K562 (cell line): ENCODE results near the gene NAPEPLD. TPM values are rescaled to one million over a fixed set of nuclear protein-coding genes. Genes with fewer than 3 reads are reported as not detected.

ENCODE experiments used
- ATAC-seq: fragments of 200-7000 bp; cut with Tn5 transposase; 3 replicates; pipeline ENCODE4 v1.9.1; 2020; ENCODE audit warnings: moderate library complexity
- BruUV-seq: library from RNA; stranded (reverse); fragments of 400-500 nt; replicated peaks from 2 replicates; lab custom pipeline; 2021; lab: Mats Ljungman, UMichigan
- CTCF ChIA-PET: fragments of 300-600 bp; formaldehyde crosslinking; extraction: SDS; loops from one replicate; lab custom pipeline; 2021; ENCODE audit warnings: low intra/inter-chr PET ratio; lab: Yijun Ruan, JAX
- POLR2A ChIA-PET: fragments of 300-600, 350-650 bp; sonication (Branson Sonifier 250); formaldehyde crosslinking; extraction: SDS; loops from one replicate; lab custom pipeline; 2021; ENCODE audit warnings: antibody characterized with exemption, inconsistent platforms; lab: Yijun Ruan, JAX
- DNase-seq, 4 experiments: peaks; one replicate each; pipeline versions ENCODE4 v3.0.0 to v3.0.0-alpha.2; 2011 to 2018; ENCODE audit warnings: low spot score in 3 of 4, mixed read lengths in 3 of 4; ENCODE audit errors: extremely low read depth in 1 of 4
- FAIRE-seq: peaks from 2 replicates; lab custom pipeline; 2011; peaks lifted over from hg19 to GRCh38; lab: Jason Lieb, UNC
- H2AFZ ChIP-seq: 2 replicates; pipeline ENCODE4 v1.6.0; 2011; ENCODE audit warnings: low read depth, low read length, control low read depth, inconsistent platforms
- H3K27ac ChIP-seq: fragments of 200-600 bp; 3 replicates; pipeline ENCODE4 v1.8.0; 2011; ENCODE audit warnings: low read depth, mild to moderate bottlenecking, control low read depth, inconsistent platforms, low read length, moderate library complexity, mixed read lengths; ENCODE audit errors: extremely low read depth
- H3K27me3 ChIP-seq, 2 experiments: fragments of 300-600 bp in 1 of 2; 2 replicates in 1 of 2; 3 replicates in 1 of 2; pipeline versions ENCODE4 v1.6.0 to v1.8.0; 2011; ENCODE audit warnings: inconsistent platforms in 2 of 2, low read length in 2 of 2, mild to moderate bottlenecking in 1 of 2, mixed read lengths in 1 of 2, moderate library complexity in 1 of 2; ENCODE audit not compliant: control insufficient read depth in 2 of 2, insufficient read depth in 2 of 2
- H3K36me3 ChIP-seq: fragments of 300-600 bp; 3 replicates; pipeline ENCODE4 v1.8.0; 2011; ENCODE audit warnings: mild to moderate bottlenecking, low read length, inconsistent platforms; ENCODE audit not compliant: control insufficient read depth, insufficient read depth
- H3K4me1 ChIP-seq, 2 experiments: fragments of 200-600 bp in 1 of 2; replicated peaks in 1 of 2; 2 replicates in 1 of 2; 3 replicates in 1 of 2; pipeline versions ENCODE4 v1.5.1 to v1.8.0; 2011; ENCODE audit warnings: inconsistent platforms in 2 of 2, low read length in 2 of 2, mild to moderate bottlenecking in 1 of 2, mixed read lengths in 1 of 2, moderate library complexity in 1 of 2; ENCODE audit not compliant: control insufficient read depth in 2 of 2, insufficient read depth in 2 of 2
- H3K4me2 ChIP-seq: 2 replicates; pipeline ENCODE4 v1.6.1; 2011; ENCODE audit warnings: low read length, control low read depth, inconsistent platforms, mixed read lengths; ENCODE audit not compliant: insufficient read depth
- H3K4me3 ChIP-seq: fragments of 200-600 bp; sonication (generic), shearing (Covaris generic); 2 replicates; pipeline ENCODE4 v1.5.1; 2016; ENCODE audit warnings: control low read depth, inconsistent platforms
- H3K79me2 ChIP-seq: fragments of 200-600 bp; 3 replicates; pipeline ENCODE4 v1.8.0; 2011; ENCODE audit warnings: low read length, inconsistent platforms; ENCODE audit not compliant: control insufficient read depth, insufficient read depth
- H3K9ac ChIP-seq, 2 experiments: 2 replicates each; pipeline versions ENCODE4 v1.6.0 to v1.6.1; 2011; ENCODE audit warnings: low read depth in 2 of 2, low read length in 2 of 2, control low read depth in 1 of 2, inconsistent platforms in 1 of 2, mild to moderate bottlenecking in 1 of 2, mixed read lengths in 1 of 2; ENCODE audit not compliant: insufficient read depth in 1 of 2
- H3K9me1 ChIP-seq: one replicate; pipeline ENCODE4 v1.6.0; 2011; ENCODE audit warnings: inconsistent platforms, mild to moderate bottlenecking, low read length, moderate library complexity; ENCODE audit not compliant: control insufficient read depth, insufficient read depth
- H3K9me3 ChIP-seq: replicated peaks from 2 replicates; pipeline ENCODE4 v1.5.1; 2011; ENCODE audit warnings: low read depth, low read length, inconsistent platforms; ENCODE audit not compliant: control insufficient read depth, insufficient read depth
- H4K20me1 ChIP-seq: replicated peaks from 2 replicates; pipeline ENCODE4 v1.6.1; 2011; ENCODE audit warnings: low read length, inconsistent platforms, mixed read lengths; ENCODE audit not compliant: control insufficient read depth, insufficient read depth
- C11orf30 ChIP-seq: fragments of 450-650 bp; IDR thresholded peaks from 2 replicates; pipeline ENCODE4 v1.6.1; 2016; ENCODE audit warnings: low read depth, mild to moderate bottlenecking
- FOXP1 ChIP-seq: sonication (generic); formaldehyde crosslinking; IDR thresholded peaks from 2 replicates; pipeline ENCODE4 v1.8.0; 2022; ENCODE audit warnings: mild to moderate bottlenecking, missing genetic modification reagents
- GTF2F1 ChIP-seq: IDR thresholded peaks from 2 replicates; pipeline ENCODE4 v1.6.1; 2011; ENCODE audit warnings: low read depth, low read length, improper control_type of control experiment
- JUNB ChIP-seq: fragments of 450-650 bp; formaldehyde crosslinking; conservative IDR thresholded peaks from 2 replicates; pipeline ENCODE4 v1.4.0; 2020; ENCODE audit warnings: mild to moderate bottlenecking
- NFE2L1 ChIP-seq: fragments of 450-650 bp; IDR thresholded peaks from 2 replicates; pipeline ENCODE4 v1.6.1; 2016; ENCODE audit warnings: missing genetic modification characterization, low read depth, mild to moderate bottlenecking, missing compliant biosample characterization, moderate library complexity, borderline replicate concordance
- POLR2B ChIP-seq: fragments of 450-650 bp; IDR thresholded peaks from 2 replicates; pipeline ENCODE4 v1.6.1; 2018; ENCODE audit warnings: low read depth; ENCODE audit not compliant: partially characterized antibody
- POLR2G ChIP-seq: fragments of 200-400 bp; formaldehyde crosslinking; IDR thresholded peaks from 2 replicates; pipeline ENCODE4 v1.6.1; 2017; ENCODE audit warnings: low read depth, mild to moderate bottlenecking, antibody characterized with exemption, low read length, moderate library complexity
- SMARCE1 ChIP-seq: fragments of 450-650 bp; IDR thresholded peaks from 2 replicates; pipeline ENCODE4 v1.7.1; 2016; ENCODE audit warnings: mild to moderate bottlenecking
- SRSF9 ChIP-seq: fragments of 200-400 bp; formaldehyde crosslinking; IDR thresholded peaks from 2 replicates; pipeline ENCODE4 v1.6.1; 2017; ENCODE audit warnings: low read depth, low read length, borderline replicate concordance
- TRIM28 ChIP-seq: fragments of 450-650 bp; IDR thresholded peaks from 2 replicates; pipeline ENCODE4 v1.6.1; 2017
- ZKSCAN3 ChIP-seq: fragments of 250-450 bp; sonication (Bioruptor Pico); IDR thresholded peaks from 2 replicates; pipeline ENCODE4 v1.4.0; 2020
- ZNF121 ChIP-seq: sonication (generic); formaldehyde crosslinking; conservative IDR thresholded peaks from 2 replicates; pipeline ENCODE4 v1.8.0; 2022; ENCODE audit warnings: missing genetic modification reagents
- ZNF282 ChIP-seq: sonication (generic); formaldehyde crosslinking; IDR thresholded peaks from 2 replicates; pipeline ENCODE4 v1.8.1; 2023; ENCODE audit warnings: missing genetic modification reagents
- WGBS: fragments of 100-300 bp; shearing (Covaris generic); methylation state at CpG from one replicate; pipeline ENCODE4 v1.1.6; 2016; ENCODE audit warnings: low coverage, mixed read lengths; ENCODE audit not compliant: insufficient coverage; ENCODE audit errors: missing lambda C conversion rate; 5-methylcytosine and 5-hydroxymethylcytosine counted together
- in situ Hi-C: fragments of 300-500 bp; cut with MboI; formaldehyde crosslinking; loops from 4 replicates; pipeline ENCODE4 v1.15.0; 2018; ENCODE audit warnings: inconsistent platforms, mixed read lengths
- intact Hi-C: fragments of 100-400 bp; cut with micrococcal nuclease; formaldehyde crosslinking; loops from 2 replicates; pipeline ENCODE4 v1.14.2; 2022
- polyA plus RNA-seq, 8 experiments: library from polyadenylated mRNA; depleted of rRNA in 4 of 8; stranded (reverse) in 5 of 8; unstranded in 3 of 8; fragments of >200 nt; fragmentation: Nextera tagmentation in 2 of 8; fragmentation: Illumina TruSeq in 1 of 8; extraction: Ambion mirVana in 2 of 8; extraction: Trizol in 1 of 8; gene quantifications; 2 replicates each; pipeline versions ENCODE4 v1.2.1 to v1.2.3, GENCODE V29; 2011 to 2014; ENCODE audit warnings: inconsistent platforms in 1 of 8, missing spikeins in 1 of 8
- total RNA-seq, 7 experiments: library from RNA; depleted of rRNA in 6 of 7; stranded (reverse); fragments of >200 nt in 6 of 7; fragmentation: Illumina TruSeq in 2 of 7; extraction: Trizol in 2 of 7; gene quantifications; 2 replicates each; pipeline versions ENCODE4 v1.2.1 to v1.2.3, GENCODE V29; 2011 to 2021; ENCODE audit warnings: low replicate concordance in 1 of 7
- TF ChIP-seq, protein P1 (sequence below): IDR thresholded peaks from 3 replicates; pipeline ENCODE4 v1.6.1; 2011; ENCODE audit warnings: borderline replicate concordance, mild to moderate bottlenecking, moderate library complexity; ENCODE audit not compliant: insufficient read length; ENCODE audit errors: extremely low read depth

NAPEPLD gene
- total and polyA plus RNA-seq, 9 of the 15 experiments (the other 6 are each of a cell fraction or from before 2014, with no cell fraction given), result 3.2 to 11.0 (median 7.5) TPM

- Histone ChIP-seq H3K4me3 (no peak overlapping the region), H4K20me1 (no peaks in the 10 kb centered on the region), H3K9me1 (no peaks in the 10 kb centered on the region), H3K4me1 (no peaks in the 10 kb centered on the region; a peak in 1 of 5 replicates), H3K79me2 (no peaks in the 10 kb centered on the region), H3K36me3 (peaks cover 27% of the 10 kb centered on the region; the same call in 2 of the 3 replicates), H3K27me3 (no peaks in the 10 kb centered on the region), H3K27ac (no peak overlapping the region), H3K9ac (no peak overlapping the region), H3K9me3 (no peaks in the 10 kb centered on the region), H3K4me2 (no peak overlapping the region), H2AFZ (no peak overlapping the region)
- ChIA-PET POLR2A (interaction anchor here (0.6 to 2.0 kb wide), 2 partner anchors 10 to 280 kb away, joined by 4 to 11 read pairs; no protein-coding TSS in a partner anchor), CTCF (no interaction called here)
- 0 out of 2 replicates have a peak, but pooled peaks have one; percentile 20 for TF ChIP-seq POLR2G
- TF ChIP-seq SMARCE1, result no peak
- ATAC-seq (no peak; the same call in 2 of the 3 replicates), FAIRE-seq (no peak), DNase-seq (peak in 1 of 4 experiments; percentile 19)
- WGBS, result 76% methylated on average over 9 of the region's 12 CpGs
- in situ Hi-C loops (no loop called here), intact Hi-C loops (no loop called here)
- no TSS peak for BruUV-seq
Measured at GRCh38 chr7:103106005-103106702, 42.7 kb downstream of the NAPEPLD start.

DNA sequence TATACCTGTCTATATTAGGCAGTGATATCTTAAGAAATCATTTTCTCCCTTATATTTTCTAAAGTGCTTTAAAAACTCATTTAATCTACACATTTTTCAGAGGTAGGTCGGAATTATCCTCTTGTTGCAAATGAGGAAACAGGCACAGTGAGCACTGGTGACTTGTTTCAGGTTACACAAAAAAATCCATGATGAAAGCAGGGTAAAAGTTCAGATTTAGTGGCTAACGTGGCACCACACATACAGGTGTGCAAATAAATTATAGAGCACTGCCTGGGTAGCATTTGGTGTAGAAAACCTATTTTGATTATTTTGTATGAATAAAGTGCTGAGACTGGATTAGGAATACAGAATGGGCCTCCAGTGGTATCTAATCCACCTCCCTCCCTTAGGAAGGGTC, 47.4 kb downstream of the NAPEPLD start:
- H3K27me3 ChIP-seq, result no peaks in the 10 kb centered on the region
- no peaks in the 10 kb centered on the region; a peak in 1 of 5 replicates for H3K4me1 ChIP-seq
- H3K4me2 ChIP-seq, result no peak overlapping the region
- ATAC-seq (no peak), FAIRE-seq (no peak), DNase-seq (no peak)
- no peak overlapping the region for H3K9ac ChIP-seq
- no peaks in the 10 kb centered on the region for H3K9me3 ChIP-seq
- BruUV-seq, result no TSS peak
- no peaks in the 10 kb centered on the region for H3K79me2 ChIP-seq
- H2AFZ ChIP-seq, result no peak overlapping the region
- no peaks in the 10 kb centered on the region for H4K20me1 ChIP-seq
- H3K36me3 ChIP-seq, result peaks cover 55% of the 10 kb centered on the region; the same call in 2 of the 3 replicates
- 37% methylated on average over 2 of the region's 2 CpGs for WGBS
- intact Hi-C loops (no loop called here), in situ Hi-C loops (no loop called here)
- H3K9me1 ChIP-seq, result no peaks in the 10 kb centered on the region
- H3K4me3 ChIP-seq, result no peak overlapping the region
- H3K27ac ChIP-seq, result no peak overlapping the region
- POLR2A ChIA-PET, result interaction anchor here (0.6 kb wide), 1 partner anchor 19 kb away, joined by 3 read pairs; no protein-coding TSS in a partner anchor
- CTCF ChIA-PET, result no interaction called here
- TF ChIP-seq C11orf30 (no peak), JUNB (CRISPR knock-in tag) (no peak), GTF2F1 (no peak), TRIM28 (no peak), NFE2L1 (tag) (no peak), ZNF282 (no peak), ZKSCAN3 (CRISPR knock-in tag) (no peak), SRSF9 (no peak), ZNF121 (no peak), FOXP1 (no peak), POLR2B (no peak)
- TF ChIP-seq, protein P1, sequence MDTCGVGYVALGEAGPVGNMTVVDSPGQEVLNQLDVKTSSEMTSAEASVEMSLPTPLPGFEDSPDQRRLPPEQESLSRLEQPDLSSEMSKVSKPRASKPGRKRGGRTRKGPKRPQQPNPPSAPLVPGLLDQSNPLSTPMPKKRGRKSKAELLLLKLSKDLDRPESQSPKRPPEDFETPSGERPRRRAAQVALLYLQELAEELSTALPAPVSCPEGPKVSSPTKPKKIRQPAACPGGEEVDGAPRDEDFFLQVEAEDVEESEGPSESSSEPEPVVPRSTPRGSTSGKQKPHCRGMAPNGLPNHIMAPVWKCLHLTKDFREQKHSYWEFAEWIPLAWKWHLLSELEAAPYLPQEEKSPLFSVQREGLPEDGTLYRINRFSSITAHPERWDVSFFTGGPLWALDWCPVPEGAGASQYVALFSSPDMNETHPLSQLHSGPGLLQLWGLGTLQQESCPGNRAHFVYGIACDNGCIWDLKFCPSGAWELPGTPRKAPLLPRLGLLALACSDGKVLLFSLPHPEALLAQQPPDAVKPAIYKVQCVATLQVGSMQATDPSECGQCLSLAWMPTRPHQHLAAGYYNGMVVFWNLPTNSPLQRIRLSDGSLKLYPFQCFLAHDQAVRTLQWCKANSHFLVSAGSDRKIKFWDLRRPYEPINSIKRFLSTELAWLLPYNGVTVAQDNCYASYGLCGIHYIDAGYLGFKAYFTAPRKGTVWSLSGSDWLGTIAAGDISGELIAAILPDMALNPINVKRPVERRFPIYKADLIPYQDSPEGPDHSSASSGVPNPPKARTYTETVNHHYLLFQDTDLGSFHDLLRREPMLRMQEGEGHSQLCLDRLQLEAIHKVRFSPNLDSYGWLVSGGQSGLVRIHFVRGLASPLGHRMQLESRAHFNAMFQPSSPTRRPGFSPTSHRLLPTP, result no peak
